Duodenal mucosa (tissue), 2 donors: Measurements from ENCODE around the gene CDC25B.
A peak's percentile ranks its signal among the peaks of the same experiment; 100 is the strongest.

Experiments
- H3K27ac ChIP-seq: one replicate; pipeline ENCODE4 v1.7.0; 2013; ENCODE audit warnings: low read depth, low read length
- H3K27me3 ChIP-seq, 2 donors: one replicate each; pipeline ENCODE4 v1.7.0; 2013; ENCODE audit warnings: low read length in 2 of 2, control low read depth in 1 of 2; ENCODE audit not compliant: insufficient read depth in 2 of 2, control insufficient read depth in 1 of 2
- H3K36me3 ChIP-seq, 2 donors: one replicate each; pipeline ENCODE4 v1.7.0; 2013; ENCODE audit warnings: low read length in 2 of 2, control low read depth in 1 of 2; ENCODE audit not compliant: insufficient read depth in 2 of 2, control insufficient read depth in 1 of 2
- H3K4me1 ChIP-seq, 2 donors: one replicate each; pipeline ENCODE4 v1.7.0; 2013; ENCODE audit warnings: low read length in 2 of 2, control low read depth in 1 of 2; ENCODE audit not compliant: insufficient read depth in 2 of 2, control insufficient read depth in 1 of 2
- H3K4me3 ChIP-seq, 2 donors: one replicate each; pipeline ENCODE4 v1.7.0; 2013; ENCODE audit warnings: low read length in 2 of 2, low read depth in 1 of 2
- H3K9ac ChIP-seq, 2 donors: one replicate each; pipeline ENCODE4 v1.7.0; 2013; ENCODE audit warnings: low read length in 2 of 2, low read depth in 1 of 2
- H3K9me3 ChIP-seq, 2 donors: one replicate each; pipeline ENCODE4 v1.7.0; 2013; ENCODE audit warnings: low read length in 2 of 2, control low read depth in 1 of 2; ENCODE audit not compliant: control insufficient read depth in 1 of 2

The CDC25B gene

GRCh38 chr20:3795511-3796468 is at the start of gene CDC25B:
TSS of gene CDC25B (plus strand) at chr20:3796310. CDS start at chr20:3796532, 222 bp downstream.
- Histone ChIP-seq H3K27ac (peak within 1 kb of the TSS; percentile 96), H3K9me3 (no peaks in the 10 kb centered on the region), H3K9ac (peak within 1 kb of the TSS; percentile 94 to 95), H3K4me3 (peak within 1 kb of the TSS; percentile 89 to 93), H3K36me3 (peaks cover 7% of the 10 kb centered on the region in 2 donors), H3K27me3 (no peaks in the 10 kb centered on the region), H3K4me1 (peaks cover 38 to 46% of the 10 kb centered on the region in 2 donors)

DNA sequence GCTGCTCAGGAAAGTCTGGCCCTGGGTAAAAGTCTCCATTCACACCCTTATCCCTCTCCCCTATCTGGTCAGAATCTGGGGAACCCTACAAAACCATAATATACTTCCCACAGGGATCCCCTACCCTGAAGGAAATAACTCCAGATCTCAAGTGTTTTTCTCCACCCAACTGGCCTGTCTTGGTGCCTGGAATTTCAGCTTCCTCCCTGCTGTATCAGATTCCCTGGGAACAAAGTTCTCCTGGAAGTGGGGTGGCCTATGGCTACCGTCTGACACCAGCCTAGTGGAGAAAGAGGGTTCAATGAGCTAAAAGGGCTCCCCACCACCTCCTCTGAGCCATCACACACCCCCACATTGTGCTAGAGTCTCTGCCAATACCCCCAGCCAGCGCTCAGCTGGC is 48.6 kb upstream of the CDC25B start:
- no peaks in the 10 kb centered on the region for H3K36me3 ChIP-seq
- H3K27me3 ChIP-seq = peaks cover 0 to 3% of the 10 kb centered on the region in 2 donors
- H3K27ac ChIP-seq = no peak overlapping the region
- no peaks in the 10 kb centered on the region for H3K9me3 ChIP-seq
- H3K9ac ChIP-seq = no peak overlapping the region
- H3K4me3 ChIP-seq = no peak overlapping the region
- peaks cover 27 to 39% of the 10 kb centered on the region in 2 donors for H3K4me1 ChIP-seq

DNA sequence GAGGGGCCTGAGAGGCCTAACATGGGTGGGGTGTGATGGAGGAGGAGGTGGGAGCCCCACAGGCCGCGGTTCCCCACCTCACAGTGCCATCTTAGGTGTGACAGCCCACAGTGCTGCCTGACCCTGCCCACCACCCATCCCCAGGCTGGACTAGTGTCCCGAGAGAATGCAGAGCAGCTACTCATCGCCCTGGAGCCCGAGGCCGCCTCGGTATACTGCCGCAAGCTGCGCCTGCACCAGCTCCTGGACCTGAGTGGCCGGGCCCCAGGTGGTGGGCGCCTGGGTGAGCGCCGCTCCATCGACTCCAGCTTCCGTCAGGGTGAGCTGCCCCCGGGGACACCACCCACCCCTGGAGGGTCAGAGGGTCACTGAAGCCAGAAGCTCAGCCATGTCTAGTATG is 48.0 kb upstream of the CDC25B start:
- no peaks in the 10 kb centered on the region for H3K36me3 ChIP-seq
- H3K9me3 ChIP-seq = no peaks in the 10 kb centered on the region
- H3K4me1 ChIP-seq = peaks cover 31 to 44% of the 10 kb centered on the region in 2 donors
- H3K9ac ChIP-seq = no peak overlapping the region
- no peak overlapping the region for H3K27ac ChIP-seq
- H3K27me3 ChIP-seq = peaks cover 0 to 3% of the 10 kb centered on the region in 2 donors
- H3K4me3 ChIP-seq = no peak overlapping the region

DNA sequence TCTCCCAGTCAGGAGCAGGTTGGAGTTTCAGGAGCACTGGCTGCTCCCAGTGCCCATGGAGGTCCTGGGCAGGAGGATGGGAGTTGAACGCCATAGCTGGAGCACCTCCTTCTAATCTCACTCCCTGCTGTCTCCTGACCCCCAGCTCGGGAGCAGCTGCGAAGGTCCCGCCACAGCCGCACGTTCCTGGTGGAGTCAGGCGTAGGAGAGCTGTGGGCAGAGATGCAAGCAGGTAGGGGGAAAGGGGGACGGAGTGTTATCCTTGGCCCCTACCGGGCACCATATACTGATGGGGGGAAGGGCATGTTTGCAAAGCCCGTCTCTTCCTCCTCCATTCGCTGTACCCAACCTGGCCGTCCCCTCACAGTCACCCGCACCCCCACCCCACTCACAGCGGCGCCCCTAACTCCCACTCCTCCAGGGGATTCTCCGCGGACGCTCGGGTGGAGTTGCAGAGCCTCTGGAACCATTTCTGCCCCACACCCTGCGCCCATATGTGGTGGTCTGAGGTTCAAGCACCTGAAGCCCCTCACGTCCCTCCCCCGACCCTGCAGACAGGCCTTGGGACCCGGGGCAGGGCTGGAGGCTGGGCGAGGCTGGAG is 46.9 kb upstream of the CDC25B start:
- Histone ChIP-seq H3K4me3 (no peak overlapping the region), H3K4me1 (peaks cover 31 to 44% of the 10 kb centered on the region in 2 donors), H3K9ac (no peak overlapping the region), H3K9me3 (no peaks in the 10 kb centered on the region), H3K27me3 (peaks cover 0 to 3% of the 10 kb centered on the region in 2 donors), H3K36me3 (no peaks in the 10 kb centered on the region), H3K27ac (no peak overlapping the region)

- peaks cover 0 to 4% of the 10 kb centered on the region in 2 donors for H3K36me3 ChIP-seq
- no peak overlapping the region for H3K4me3 ChIP-seq
- H3K9ac ChIP-seq = no peak overlapping the region
Observed at GRCh38 chr20:3749689-3750531, 46.2 kb upstream of the CDC25B start.

GRCh38 chr20:3751305-3751674 is 44.8 kb upstream of the CDC25B start:
- H3K27me3 ChIP-seq = peaks cover 0 to 3% of the 10 kb centered on the region in 2 donors
- H3K4me1 ChIP-seq = peaks cover 31 to 37% of the 10 kb centered on the region in 2 donors
- H3K4me3 ChIP-seq = peak overlapping the region in 1 of 2 donors; percentile 46
- no peaks in the 10 kb centered on the region for H3K9me3 ChIP-seq
- no peak overlapping the region for H3K27ac ChIP-seq
- H3K9ac ChIP-seq = no peak overlapping the region
- peaks cover 1 to 4% of the 10 kb centered on the region in 2 donors for H3K36me3 ChIP-seq

More at GRCh38 chr20:3749689-3750531, 46.2 kb upstream of the CDC25B start:
- no peak overlapping the region for H3K27ac ChIP-seq
- peaks cover 0 to 3% of the 10 kb centered on the region in 2 donors for H3K27me3 ChIP-seq
- peaks cover 31 to 37% of the 10 kb centered on the region in 2 donors for H3K4me1 ChIP-seq
- H3K9me3 ChIP-seq = no peaks in the 10 kb centered on the region

DNA sequence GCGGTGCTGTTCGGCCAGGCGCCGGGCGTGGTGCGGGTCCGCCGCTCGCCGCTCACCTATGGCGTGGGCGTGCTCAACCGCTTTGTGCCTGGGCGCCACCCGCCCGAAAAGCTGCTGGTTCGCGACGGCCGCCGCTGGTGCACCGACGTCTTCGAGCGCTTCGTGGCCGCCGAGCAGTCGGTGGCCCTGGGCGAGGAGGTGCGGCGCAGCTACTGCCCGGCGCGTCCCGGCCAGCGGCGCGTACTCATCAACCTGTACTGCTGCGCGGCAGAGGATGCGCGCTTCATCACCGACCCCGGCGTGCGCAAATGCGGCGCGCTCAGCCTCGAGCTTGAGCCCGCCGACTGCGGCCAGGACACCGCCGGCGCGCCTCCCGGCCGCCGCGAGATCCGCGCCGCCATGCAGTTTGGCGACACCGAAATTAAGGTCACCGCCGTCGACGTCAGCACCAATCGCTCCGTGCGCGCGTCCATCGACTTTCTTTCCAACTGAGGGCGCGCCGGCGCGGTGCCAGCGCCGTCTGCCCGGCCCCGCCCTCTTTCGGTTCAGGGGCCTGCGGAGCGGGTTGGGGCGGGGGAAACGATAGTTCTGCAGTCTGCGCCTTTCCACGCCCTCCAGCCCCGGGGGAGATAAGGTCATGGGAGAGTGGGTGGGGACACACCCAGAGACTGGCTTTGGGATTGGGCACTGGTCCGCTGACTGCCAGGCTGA is 44.3 kb upstream of the CDC25B start:
- H3K9me3 ChIP-seq = no peaks in the 10 kb centered on the region
- peak overlapping the region; percentile 18 for H3K27ac ChIP-seq
- peaks cover 30 to 37% of the 10 kb centered on the region in 2 donors for H3K4me1 ChIP-seq
- H3K4me3 ChIP-seq = peak overlapping the region; percentile 46 to 58
- H3K36me3 ChIP-seq = peaks cover 4 to 6% of the 10 kb centered on the region in 2 donors
- peak overlapping the region in 1 of 2 donors; percentile 2 for H3K9ac ChIP-seq
- H3K27me3 ChIP-seq = peaks cover 0 to 3% of the 10 kb centered on the region in 2 donors

DNA sequence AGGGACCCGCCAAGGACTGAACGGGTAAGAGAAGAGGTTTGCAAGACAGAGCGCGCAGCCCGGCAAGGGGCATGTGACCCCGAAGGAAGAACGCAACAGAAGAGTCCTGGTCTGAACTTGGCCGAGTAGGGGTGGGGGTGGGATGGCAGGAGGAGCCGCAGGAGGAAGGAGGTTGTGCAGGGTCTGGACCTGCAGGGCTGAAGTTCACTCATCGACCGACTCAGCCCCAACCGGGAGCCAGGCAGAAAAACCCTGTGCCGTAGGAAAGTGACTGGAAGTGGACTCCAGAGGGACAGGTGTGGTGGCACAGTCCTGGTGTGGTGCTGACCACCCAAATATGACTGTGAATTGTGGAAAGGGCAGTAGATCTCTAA is 43.7 kb upstream of the CDC25B start:
- Histone ChIP-seq H3K4me1 (peaks cover 25 to 33% of the 10 kb centered on the region in 2 donors), H3K27ac (no peak overlapping the region), H3K4me3 (peak overlapping the region; percentile 46 to 58), H3K27me3 (peaks cover 0 to 3% of the 10 kb centered on the region in 2 donors), H3K36me3 (peaks cover 4 to 6% of the 10 kb centered on the region in 2 donors), H3K9ac (peak overlapping the region in 1 of 2 donors; percentile 2), H3K9me3 (no peaks in the 10 kb centered on the region)

DNA sequence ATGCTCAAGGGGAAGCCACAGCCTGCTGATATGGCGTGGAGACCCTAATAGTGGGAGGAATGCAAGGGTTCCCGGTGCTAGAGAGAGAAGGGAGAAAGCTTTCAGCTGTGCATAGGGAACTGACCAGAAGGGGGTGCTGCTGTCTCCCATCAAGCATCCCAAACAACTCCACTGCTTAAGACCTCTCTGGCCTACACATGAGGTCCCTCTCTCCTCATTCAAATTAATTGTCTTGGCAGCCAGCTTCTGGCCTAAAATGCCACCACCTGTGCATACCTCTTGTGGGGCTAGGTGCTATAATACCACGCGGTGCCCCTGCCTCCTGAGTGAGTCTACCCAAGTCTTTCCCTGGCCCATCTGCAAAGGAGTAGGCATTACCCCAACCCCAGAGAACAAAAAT is 43.0 kb upstream of the CDC25B start:
- no peak overlapping the region for H3K9ac ChIP-seq
- H3K9me3 ChIP-seq = no peaks in the 10 kb centered on the region
- peaks cover 0 to 3% of the 10 kb centered on the region in 2 donors for H3K27me3 ChIP-seq
- H3K4me1 ChIP-seq = peaks cover 18 to 27% of the 10 kb centered on the region in 2 donors
- H3K4me3 ChIP-seq = no peak overlapping the region
- no peak overlapping the region for H3K27ac ChIP-seq
- H3K36me3 ChIP-seq = peaks cover 6 to 8% of the 10 kb centered on the region in 2 donors
